Fibroblast of lung (primary cell): Measurements from ENCODE around the gene HGF. TPM values are rescaled to one million over a fixed set of nuclear protein-coding genes. Genes with fewer than 3 reads are reported as not detected.
A peak's percentile ranks its signal among the peaks of the same experiment; 100 is the strongest.

Experiments used
- DNase-seq, 2 donors: peaks; one replicate each; pipeline versions ENCODE4 v3.0.0 to v3.0.0-alpha.2; 2010; ENCODE audit warnings: low read depth in 2 of 2
- H2AFZ ChIP-seq: 2 replicates; pipeline ENCODE4 v1.5.1; 2012; ENCODE audit warnings: low read length, control low read depth, inconsistent platforms
- H3K27ac ChIP-seq: 2 replicates; pipeline ENCODE4 v1.5.1; 2011; ENCODE audit warnings: low read length, control low read depth; ENCODE audit not compliant: insufficient read depth
- H3K27me3 ChIP-seq: 2 replicates; pipeline ENCODE4 v1.5.1; 2011; ENCODE audit warnings: mild to moderate bottlenecking, low read length; ENCODE audit not compliant: control insufficient read depth, insufficient read depth
- H3K36me3 ChIP-seq: 2 replicates; pipeline ENCODE4 v1.5.1; 2011; ENCODE audit warnings: low read length; ENCODE audit not compliant: control insufficient read depth, insufficient read depth
- H3K4me1 ChIP-seq: 2 replicates; pipeline ENCODE4 v1.5.1; 2011; ENCODE audit warnings: low read length; ENCODE audit not compliant: control insufficient read depth, insufficient read depth; ENCODE audit errors: extremely low read depth
- H3K4me2 ChIP-seq: 2 replicates; pipeline ENCODE4 v1.5.1; 2011; ENCODE audit warnings: low read length, control low read depth; ENCODE audit not compliant: insufficient read depth; ENCODE audit errors: extremely low read depth
- H3K4me3 ChIP-seq, 4 experiments: fragments of 200-600 bp in 1 of 4; sonication (generic) in 1 of 4; replicated peaks in 1 of 4; 2 replicates each; pipeline ENCODE4 v1.5.1; 2011 to 2016; ENCODE audit warnings: low read length in 4 of 4, low read depth in 3 of 4, mild to moderate bottlenecking in 3 of 4, control low read depth in 2 of 4, inconsistent platforms in 1 of 4, mixed read lengths in 1 of 4; ENCODE audit not compliant: insufficient read depth in 1 of 4; ENCODE audit errors: control extremely low read depth in 1 of 4
- H3K79me2 ChIP-seq: 2 replicates; pipeline ENCODE4 v1.5.1; 2012; ENCODE audit warnings: mild to moderate bottlenecking, low read length, inconsistent platforms; ENCODE audit not compliant: control insufficient read depth, insufficient read depth
- H3K9ac ChIP-seq: 2 replicates; pipeline ENCODE4 v1.5.1; 2011; ENCODE audit warnings: mild to moderate bottlenecking, low read length, control low read depth; ENCODE audit not compliant: insufficient read depth
- H3K9me3 ChIP-seq: 2 replicates; pipeline ENCODE4 v1.5.1; 2012; ENCODE audit warnings: low read depth, low read length; ENCODE audit not compliant: control insufficient read depth, insufficient read depth
- H4K20me1 ChIP-seq: 2 replicates; pipeline ENCODE4 v1.5.1; 2011; ENCODE audit warnings: low read length; ENCODE audit not compliant: control insufficient read depth, insufficient read depth; ENCODE audit errors: extremely low read depth
- EZH2 ChIP-seq: IDR thresholded peaks from 2 replicates; pipeline ENCODE4 v1.5.1; 2012; ENCODE audit warnings: low read length, control low read depth, mild to moderate bottlenecking; ENCODE audit errors: missing control alignments
- polyA plus RNA-seq, 2 donors: library from polyadenylated mRNA; depleted of rRNA in 1 of 2; stranded (reverse) in 1 of 2; unstranded in 1 of 2; fragments of >200 nt; gene quantifications; 2 replicates each; pipeline ENCODE4 v1.2.1, GENCODE V29; 2011 to 2012; ENCODE audit warnings: missing spikeins in 1 of 2
- total RNA-seq: library from RNA; depleted of rRNA; stranded (reverse); fragments of >200 nt; gene quantifications from 2 replicates; pipeline ENCODE4 v1.2.1, GENCODE V29; 2014
- TF ChIP-seq, protein P1 (sequence below), 2 donors: IDR thresholded peaks in 1 of 2; conservative IDR thresholded peaks in 1 of 2; 1 replicate in 1 of 2; 2 replicates in 1 of 2; pipeline ENCODE4 v1.5.1; 2011 to 2012; ENCODE audit warnings: low read length in 2 of 2, control low read depth in 1 of 2, inconsistent platforms in 1 of 2, low read depth in 1 of 2, mild to moderate bottlenecking in 1 of 2

Gene HGF
- total and polyA plus RNA-seq, 2 donors (not counting 1 experiment from before 2014, with no cell fraction given), result 212 to 243 TPM

DNA sequence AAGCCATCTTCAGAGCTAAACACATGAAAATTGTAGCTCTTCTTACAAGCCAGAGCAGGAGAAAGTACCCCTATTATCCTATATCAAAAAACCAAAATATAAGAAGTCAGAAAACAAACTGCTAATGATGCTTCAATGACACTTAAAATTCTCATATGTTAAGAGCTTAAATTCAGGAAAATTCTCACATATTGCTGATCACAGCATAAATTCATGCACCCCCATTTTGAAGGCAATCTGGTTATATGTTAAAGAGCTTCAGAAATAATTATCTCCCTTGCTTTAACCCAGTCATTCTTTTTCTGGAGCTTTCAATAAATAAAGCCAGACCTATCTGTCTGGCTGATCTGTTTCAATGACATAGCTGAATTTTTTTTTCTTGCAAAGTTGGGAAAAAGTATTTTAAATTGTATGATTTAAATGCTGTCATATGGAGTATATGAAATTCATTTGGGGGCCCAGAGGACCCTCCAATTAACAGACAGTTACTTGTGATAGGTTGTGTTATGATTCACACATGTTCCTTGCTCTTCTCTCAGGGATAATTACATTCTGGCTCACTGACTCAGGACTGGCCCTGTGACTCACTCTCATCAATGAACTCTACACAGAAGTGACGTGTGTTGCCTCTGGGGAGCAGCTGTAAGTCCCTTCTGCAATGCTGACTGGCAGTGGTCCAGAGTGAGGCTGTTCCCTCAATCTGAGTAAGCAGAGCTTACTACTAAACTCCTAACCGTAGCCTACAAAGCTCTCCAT lies 85.2 kb downstream of the HGF start:
- Histone ChIP-seq H3K27ac (peak overlapping the region; percentile 73), H3K9ac (no peak overlapping the region), H3K4me1 (peaks cover 17% of the 10 kb centered on the region)

DNA sequence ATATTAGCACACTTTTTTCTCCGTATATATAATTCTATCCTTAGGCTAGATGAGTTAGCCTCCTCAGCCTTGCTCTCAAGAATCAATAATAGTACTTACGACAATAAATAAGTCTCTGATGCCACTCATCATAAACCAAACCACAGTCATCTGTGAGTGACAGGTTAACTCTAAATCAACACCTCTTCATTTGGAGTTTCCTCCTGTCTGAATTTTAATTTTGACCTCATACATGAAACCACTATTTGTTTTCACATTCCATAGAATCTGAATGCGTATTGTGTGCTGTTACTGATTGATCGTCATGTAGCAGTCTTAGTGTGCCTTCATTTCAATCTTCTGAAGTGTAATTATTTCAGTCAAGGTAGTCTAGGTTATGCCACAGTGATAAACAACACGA lies 85.8 kb downstream of the HGF start:
- no peak overlapping the region for H3K4me2 ChIP-seq
- H3K4me3 ChIP-seq, result no peak overlapping the region
- H3K9ac ChIP-seq, result no peak overlapping the region
- H3K79me2 ChIP-seq, result no peaks in the 10 kb centered on the region
- H3K36me3 ChIP-seq, result no peaks in the 10 kb centered on the region
- peaks cover 17% of the 10 kb centered on the region for H3K4me1 ChIP-seq
- no peak for DNase-seq
- H4K20me1 ChIP-seq, result no peaks in the 10 kb centered on the region
- no peak overlapping the region for H2AFZ ChIP-seq
- no peaks in the 10 kb centered on the region for H3K27me3 ChIP-seq
- no peaks in the 10 kb centered on the region for H3K9me3 ChIP-seq
- TF ChIP-seq EZH2, result no peak
- TF ChIP-seq, protein P1, sequence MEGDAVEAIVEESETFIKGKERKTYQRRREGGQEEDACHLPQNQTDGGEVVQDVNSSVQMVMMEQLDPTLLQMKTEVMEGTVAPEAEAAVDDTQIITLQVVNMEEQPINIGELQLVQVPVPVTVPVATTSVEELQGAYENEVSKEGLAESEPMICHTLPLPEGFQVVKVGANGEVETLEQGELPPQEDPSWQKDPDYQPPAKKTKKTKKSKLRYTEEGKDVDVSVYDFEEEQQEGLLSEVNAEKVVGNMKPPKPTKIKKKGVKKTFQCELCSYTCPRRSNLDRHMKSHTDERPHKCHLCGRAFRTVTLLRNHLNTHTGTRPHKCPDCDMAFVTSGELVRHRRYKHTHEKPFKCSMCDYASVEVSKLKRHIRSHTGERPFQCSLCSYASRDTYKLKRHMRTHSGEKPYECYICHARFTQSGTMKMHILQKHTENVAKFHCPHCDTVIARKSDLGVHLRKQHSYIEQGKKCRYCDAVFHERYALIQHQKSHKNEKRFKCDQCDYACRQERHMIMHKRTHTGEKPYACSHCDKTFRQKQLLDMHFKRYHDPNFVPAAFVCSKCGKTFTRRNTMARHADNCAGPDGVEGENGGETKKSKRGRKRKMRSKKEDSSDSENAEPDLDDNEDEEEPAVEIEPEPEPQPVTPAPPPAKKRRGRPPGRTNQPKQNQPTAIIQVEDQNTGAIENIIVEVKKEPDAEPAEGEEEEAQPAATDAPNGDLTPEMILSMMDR (conservative IDR thresholded peaks at IDR 0.05 in 1 of 2, IDR thresholded peaks at IDR 0.05 in 1 of 2; ENCODE audit: low read depth in 1 of 2, low read length in 2 of 2), result no peak
- H3K27ac ChIP-seq, result peak overlapping the region; percentile 30

More for the DNA sequence above, 85.2 kb downstream of the HGF start:
- no peak overlapping the region for H3K4me3 ChIP-seq
- H3K79me2 ChIP-seq, result no peaks in the 10 kb centered on the region
- TF ChIP-seq EZH2, result no peak
- TF ChIP-seq, protein P1 (conservative IDR thresholded peaks at IDR 0.05 in 1 of 2, IDR thresholded peaks at IDR 0.05 in 1 of 2; ENCODE audit: low read depth in 1 of 2, low read length in 2 of 2), result no peak
- no peaks in the 10 kb centered on the region for H3K36me3 ChIP-seq
- no peaks in the 10 kb centered on the region for H3K27me3 ChIP-seq
- peak; percentile 100 for DNase-seq
- no peak overlapping the region for H2AFZ ChIP-seq
- H4K20me1 ChIP-seq, result no peaks in the 10 kb centered on the region
- peak overlapping the region; percentile 26 for H3K4me2 ChIP-seq
- H3K9me3 ChIP-seq, result no peaks in the 10 kb centered on the region

DNA sequence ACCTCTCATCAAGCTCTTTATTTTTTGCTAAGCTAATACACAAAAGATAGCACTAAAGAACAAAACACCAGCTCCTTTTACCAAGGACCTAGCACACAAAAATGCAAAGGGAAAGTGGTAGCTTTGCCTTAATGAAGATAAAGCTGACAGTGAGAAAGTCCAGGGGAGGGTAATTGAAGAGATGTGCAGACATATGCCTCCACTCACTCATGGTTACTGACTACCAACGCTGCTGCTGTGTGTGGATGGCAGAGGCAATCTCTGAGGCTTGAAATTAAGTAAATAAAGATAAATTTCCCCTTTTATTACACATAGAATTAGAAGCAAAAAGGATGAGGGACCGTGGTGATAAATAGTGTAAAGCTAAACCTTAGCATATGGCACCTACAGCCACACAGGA lies 87.0 kb downstream of the HGF start:
- peak overlapping the region; percentile 20 for H3K4me2 ChIP-seq
- H3K9me3 ChIP-seq, result no peaks in the 10 kb centered on the region
- no peaks in the 10 kb centered on the region for H4K20me1 ChIP-seq
- H3K36me3 ChIP-seq, result no peaks in the 10 kb centered on the region
- H3K4me3 ChIP-seq, result no peak overlapping the region
- peak in 1 of 2 donors; percentile 23 for DNase-seq
- H3K27ac ChIP-seq, result peak overlapping the region; percentile 37
- H3K9ac ChIP-seq, result no peak overlapping the region
- H2AFZ ChIP-seq, result peak overlapping the region; percentile 79
- TF ChIP-seq, protein P1 (conservative IDR thresholded peaks at IDR 0.05 in 1 of 2, IDR thresholded peaks at IDR 0.05 in 1 of 2; ENCODE audit: low read depth in 1 of 2, low read length in 2 of 2), result no peak
- no peak for TF ChIP-seq EZH2
- H3K4me1 ChIP-seq, result peaks cover 17% of the 10 kb centered on the region
- no peaks in the 10 kb centered on the region for H3K27me3 ChIP-seq
- no peaks in the 10 kb centered on the region for H3K79me2 ChIP-seq
